CD4-positive, alpha-beta T cell treated with Interleukin-6 at 100 ng/mL for 8 hours (primary cell): Measurements from ENCODE around the gene DNMT1.

ENCODE experiments used
- DNase-seq: peaks from one replicate; pipeline ENCODE4 v3.0.0-alpha.2; 2020; ENCODE audit warnings: mixed read lengths, low spot score

DNMT1 gene

GRCh38 chr19:10112895-10113591 is 81.7 kb downstream of the DNMT1 start:
- peak; percentile 58 for DNase-seq

GRCh38 chr19:10112037-10112761 is 82.6 kb downstream of the DNMT1 start:
- peak; percentile 17 for DNase-seq

GRCh38 chr19:10111405-10111811 is 83.3 kb downstream of the DNMT1 start, which contains the start of gene P2RY11:
Gene P2RY11 (plus strand): TSS chr19:10111693. CDS start chr19:10111722, 29 bp downstream.
- DNase-seq: no peak

GRCh38 chr19:10110972-10111317 is 83.8 kb downstream of the DNMT1 start:
- DNase-seq: no peak

GRCh38 chr19:10110076-10110971 is 84.4 kb downstream of the DNMT1 start:
- no peak for DNase-seq

- DNase-seq: no peak
Observed at GRCh38 chr19:10109528-10109927, 85.2 kb downstream of the DNMT1 start.

GRCh38 chr19:10107817-10108367 is 86.9 kb downstream of the DNMT1 start:
- no peak for DNase-seq

- DNase-seq: no peak
Observed at GRCh38 chr19:10107254-10107653, 87.5 kb downstream of the DNMT1 start.

GRCh38 chr19:10106100-10106936 is 88.4 kb downstream of the DNMT1 start, which contains the start of gene PPAN:
Gene PPAN (plus strand): TSS chr19:10106362. CDS start chr19:10106395, 33 bp downstream.
- DNase-seq: peak; percentile 99

GRCh38 chr19:10105509-10106099 is 89.1 kb downstream of the DNMT1 start:
- DNase-seq: peak; percentile 22

- peak; percentile 90 for DNase-seq
Observed at GRCh38 chr19:10104665-10105508, 89.9 kb downstream of the DNMT1 start.

GRCh38 chr19:10104130-10104513 is 90.6 kb downstream of the DNMT1 start:
- DNase-seq: no peak

- DNase-seq: no peak
Observed at GRCh38 chr19:10102787-10103236, 91.9 kb downstream of the DNMT1 start.

GRCh38 chr19:10100163-10100785 is 94.5 kb downstream of the DNMT1 start:
- no peak for DNase-seq

- no peak for DNase-seq
Observed at GRCh38 chr19:10096615-10096963, 98.2 kb downstream of the DNMT1 start.

- peak; percentile 90 for DNase-seq
Observed at GRCh38 chr19:10095948-10096614, 98.7 kb downstream of the DNMT1 start.

GRCh38 chr19:10095622-10095947 is 99.2 kb downstream of the DNMT1 start:
- no peak for DNase-seq

GRCh38 chr19:10093295-10094186 is 101.2 kb downstream of the DNMT1 start:
- no peak for DNase-seq
